ENCODE measurements around the gene TLX1. TPM values are rescaled to one million over a fixed set of nuclear protein-coding genes. Genes with fewer than 3 reads are reported as not detected.

TLX1 gene
- total RNA-seq, 1 experiment from 2014 or later, result not detected

DNA sequence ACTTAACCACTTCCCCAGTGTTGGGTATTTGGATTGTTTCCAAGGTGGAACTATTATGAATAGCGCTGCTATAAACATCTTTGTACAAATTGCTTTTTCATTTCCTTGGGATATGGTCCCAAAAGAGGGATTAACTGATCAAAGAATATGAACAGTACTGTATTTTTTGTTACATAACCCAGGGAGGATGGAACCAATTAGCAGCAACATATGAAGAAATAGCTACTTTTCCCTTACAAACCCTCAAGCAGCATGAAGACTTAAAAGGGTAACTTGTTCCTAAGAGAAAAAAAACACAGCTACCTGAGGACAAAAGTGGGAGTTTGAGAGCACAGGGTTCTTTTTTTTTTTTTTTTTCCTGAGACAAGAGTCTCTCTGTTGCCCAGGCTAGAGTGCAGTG lies 13.1 kb upstream of the TLX1 start:
- intact Hi-C loops (cut with micrococcal nuclease), result no loop called here
- H3K4me3 Mint-ChIP-seq (ENCODE audit: unreplicated experiment), result no peak overlapping the region
- no TSS peak for BruUV-seq (replicated peaks)
- H3K4me1 Mint-ChIP-seq (ENCODE audit: insufficient read depth, unreplicated experiment), result peaks cover 8% of the 10 kb centered on the region
- H3K9me3 Mint-ChIP-seq (ENCODE audit: unreplicated experiment), result no peaks in the 10 kb centered on the region
- H3K27me3 Mint-ChIP-seq (ENCODE audit: insufficient read depth, unreplicated experiment), result peaks cover 52% of the 10 kb centered on the region
- CTCF ChIA-PET, result interaction anchor here (0.6 to 1.8 kb wide), 6 partner anchors 22 to 316 kb away, joined by 3 to 11 read pairs (median 6); no protein-coding TSS in a partner anchor
- H3K36me3 Mint-ChIP-seq (ENCODE audit: insufficient read depth, unreplicated experiment), result no peaks in the 10 kb centered on the region
- no peak overlapping the region for H3K27ac Mint-ChIP-seq (ENCODE audit: low read depth, unreplicated experiment)
- POLR2A ChIA-PET, result interaction anchor here (0.8 to 1.0 kb wide), 2 partner anchors 11 to 75 kb away, joined by 3 to 4 read pairs; no protein-coding TSS in a partner anchor
- DNase-seq (ENCODE audit: unreplicated experiment), result no peak
- TF ChIP-seq, protein P1, sequence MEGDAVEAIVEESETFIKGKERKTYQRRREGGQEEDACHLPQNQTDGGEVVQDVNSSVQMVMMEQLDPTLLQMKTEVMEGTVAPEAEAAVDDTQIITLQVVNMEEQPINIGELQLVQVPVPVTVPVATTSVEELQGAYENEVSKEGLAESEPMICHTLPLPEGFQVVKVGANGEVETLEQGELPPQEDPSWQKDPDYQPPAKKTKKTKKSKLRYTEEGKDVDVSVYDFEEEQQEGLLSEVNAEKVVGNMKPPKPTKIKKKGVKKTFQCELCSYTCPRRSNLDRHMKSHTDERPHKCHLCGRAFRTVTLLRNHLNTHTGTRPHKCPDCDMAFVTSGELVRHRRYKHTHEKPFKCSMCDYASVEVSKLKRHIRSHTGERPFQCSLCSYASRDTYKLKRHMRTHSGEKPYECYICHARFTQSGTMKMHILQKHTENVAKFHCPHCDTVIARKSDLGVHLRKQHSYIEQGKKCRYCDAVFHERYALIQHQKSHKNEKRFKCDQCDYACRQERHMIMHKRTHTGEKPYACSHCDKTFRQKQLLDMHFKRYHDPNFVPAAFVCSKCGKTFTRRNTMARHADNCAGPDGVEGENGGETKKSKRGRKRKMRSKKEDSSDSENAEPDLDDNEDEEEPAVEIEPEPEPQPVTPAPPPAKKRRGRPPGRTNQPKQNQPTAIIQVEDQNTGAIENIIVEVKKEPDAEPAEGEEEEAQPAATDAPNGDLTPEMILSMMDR (IDR thresholded peaks at IDR 0.05; ENCODE audit: unreplicated experiment), result no peak

DNA sequence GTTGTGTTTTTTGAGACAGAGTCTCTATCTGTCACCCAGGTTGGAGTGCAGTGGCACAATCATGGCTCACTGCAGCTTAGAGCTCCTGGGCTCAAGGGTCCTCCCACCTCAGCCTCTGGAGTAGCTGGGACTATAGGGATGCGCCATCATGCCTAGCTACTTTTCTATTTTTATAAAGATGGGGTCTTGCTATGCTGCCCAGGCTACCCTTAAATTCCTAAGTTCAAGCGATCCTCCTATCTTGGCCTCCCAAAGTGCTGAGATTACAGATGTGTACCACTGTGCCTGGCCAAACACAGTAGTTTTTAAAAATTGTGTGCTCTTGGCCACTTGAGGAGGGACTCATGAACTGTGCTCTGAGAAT lies 10.6 kb upstream of the TLX1 start:
- no peak for DNase-seq (ENCODE audit: unreplicated experiment)
- intact Hi-C loops (cut with micrococcal nuclease), result no loop called here
- H3K4me3 Mint-ChIP-seq (ENCODE audit: unreplicated experiment), result no peak overlapping the region
- TF ChIP-seq, protein P1 (IDR thresholded peaks at IDR 0.05; ENCODE audit: unreplicated experiment), result no peak
- no peaks in the 10 kb centered on the region for H3K9me3 Mint-ChIP-seq (ENCODE audit: unreplicated experiment)
- H3K27me3 Mint-ChIP-seq (ENCODE audit: insufficient read depth, unreplicated experiment), result peaks cover 43% of the 10 kb centered on the region
- CTCF ChIA-PET, result interaction anchor here (0.5 kb wide), 2 partner anchors 10 to 101 kb away, joined by 3 to 4 read pairs; no protein-coding TSS in a partner anchor
- H3K27ac Mint-ChIP-seq (ENCODE audit: low read depth, unreplicated experiment), result no peak overlapping the region
- BruUV-seq (replicated peaks), result no TSS peak
- POLR2A ChIA-PET, result no interaction called here
- H3K4me1 Mint-ChIP-seq (ENCODE audit: insufficient read depth, unreplicated experiment), result peaks cover 8% of the 10 kb centered on the region
- H3K36me3 Mint-ChIP-seq (ENCODE audit: insufficient read depth, unreplicated experiment), result no peaks in the 10 kb centered on the region

DNA sequence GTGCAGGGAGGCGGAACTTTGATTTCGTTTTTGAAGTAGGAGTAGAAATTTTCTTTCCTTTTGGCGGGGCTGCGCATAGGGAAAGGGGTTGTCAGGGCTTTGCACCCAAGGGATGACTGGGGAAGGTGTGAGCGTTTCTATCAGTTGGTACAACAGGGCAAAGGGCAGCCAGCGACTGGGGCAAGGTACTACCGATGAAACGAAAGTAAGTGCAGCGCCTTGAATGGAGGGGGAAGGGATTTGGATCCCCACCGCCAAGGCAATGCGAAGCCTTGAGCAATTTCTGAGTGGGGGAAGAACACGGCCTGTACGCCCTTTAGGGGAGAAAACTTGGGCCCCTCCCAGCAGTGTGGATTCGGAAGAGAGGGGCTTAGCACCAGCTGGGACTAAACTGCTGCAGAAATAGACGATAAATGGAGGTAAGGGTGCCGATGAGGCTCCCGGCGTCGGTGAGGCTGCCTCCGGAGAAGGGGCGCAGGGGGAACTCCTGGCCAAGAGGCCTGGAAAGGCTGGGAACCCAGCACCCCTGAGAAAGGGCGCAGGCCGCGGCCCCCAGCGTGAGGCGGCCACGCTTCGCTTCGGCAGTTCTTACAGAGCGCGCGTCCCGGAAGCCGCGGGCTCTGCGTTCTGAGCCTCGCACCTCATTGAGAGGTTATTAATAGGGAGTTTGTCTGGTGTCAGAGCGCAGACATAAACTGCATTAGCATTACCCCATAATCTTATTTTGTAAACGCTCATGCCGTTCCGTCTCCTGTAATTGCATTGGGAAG lies 10.0 kb upstream of the TLX1 start:
- ChIA-PET CTCF (interaction anchor here (0.6 to 2.9 kb wide), 2 partner anchors 21 to 207 kb away, joined by 3 to 13 read pairs; no protein-coding TSS in a partner anchor), POLR2A (no interaction called here)
- TF ChIP-seq, protein P1 (IDR thresholded peaks at IDR 0.05; ENCODE audit: unreplicated experiment), result no peak
- Mint-ChIP-seq H3K9me3 (ENCODE audit: unreplicated experiment) (no peaks in the 10 kb centered on the region), H3K36me3 (ENCODE audit: insufficient read depth, unreplicated experiment) (no peaks in the 10 kb centered on the region), H3K4me1 (ENCODE audit: insufficient read depth, unreplicated experiment) (peaks cover 8% of the 10 kb centered on the region), H3K4me3 (ENCODE audit: unreplicated experiment) (no peak overlapping the region), H3K27ac (ENCODE audit: low read depth, unreplicated experiment) (no peak overlapping the region), H3K27me3 (ENCODE audit: insufficient read depth, unreplicated experiment) (peaks cover 48% of the 10 kb centered on the region)
- DNase-seq (ENCODE audit: unreplicated experiment), result no peak
- BruUV-seq (replicated peaks), result no TSS peak
- intact Hi-C loops (cut with micrococcal nuclease), result no loop called here

DNA sequence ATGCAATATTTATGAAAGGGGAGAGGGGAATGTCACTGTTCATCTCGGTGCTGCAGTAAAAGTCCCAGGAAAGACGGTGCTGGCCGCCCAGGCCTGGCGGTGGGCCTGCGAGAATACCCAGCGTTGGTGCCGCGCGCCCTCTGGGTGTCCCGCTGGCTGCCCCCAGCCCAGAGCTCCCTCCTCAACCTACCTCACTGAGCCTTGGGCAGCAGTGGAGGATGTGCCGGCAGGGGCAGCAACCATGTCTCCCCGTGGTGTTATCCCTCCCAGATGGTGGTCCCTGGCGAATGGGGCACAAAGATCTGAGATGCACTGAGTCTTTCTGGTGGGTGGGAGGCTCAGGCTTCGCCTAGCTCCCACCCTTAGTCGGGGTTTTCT lies 9.5 kb upstream of the TLX1 start:
- BruUV-seq (replicated peaks), result no TSS peak
- DNase-seq (ENCODE audit: unreplicated experiment), result no peak
- ChIA-PET POLR2A (no interaction called here), CTCF (interaction anchor here (0.6 to 4.4 kb wide), 3 partner anchors 20 to 207 kb away, joined by 3 to 50 read pairs (median 13); no protein-coding TSS in a partner anchor)
- Mint-ChIP-seq H3K9me3 (ENCODE audit: unreplicated experiment) (no peaks in the 10 kb centered on the region), H3K4me1 (ENCODE audit: insufficient read depth, unreplicated experiment) (peaks cover 8% of the 10 kb centered on the region), H3K27me3 (ENCODE audit: insufficient read depth, unreplicated experiment) (peaks cover 54% of the 10 kb centered on the region), H3K27ac (ENCODE audit: low read depth, unreplicated experiment) (no peak overlapping the region), H3K36me3 (ENCODE audit: insufficient read depth, unreplicated experiment) (no peaks in the 10 kb centered on the region), H3K4me3 (ENCODE audit: unreplicated experiment) (no peak overlapping the region)
- intact Hi-C loops (cut with micrococcal nuclease), result no loop called here
- TF ChIP-seq, protein P1 (IDR thresholded peaks at IDR 0.05; ENCODE audit: unreplicated experiment), result no peak

Measured in MCF 10A (cell line).